ENCODE measurements around the gene OR52H1. TPM values are rescaled to one million over a fixed set of nuclear protein-coding genes. Genes with fewer than 3 reads are reported as not detected.

Gene OR52H1
- total RNA-seq, 1 experiment from 2014 or later = not detected

GRCh38 chr11:5556596-5557188 lies 8.4 kb upstream of the OR52H1 start:
- DNase-seq = no peak
- Histone ChIP-seq H3K36me3 (replicated peaks; ENCODE audit: control insufficient read depth, insufficient read depth, low read length) (no peaks in the 10 kb centered on the region), H3K27me3 (ENCODE audit: control insufficient read depth, insufficient read depth, low read length) (no peaks in the 10 kb centered on the region), H3K4me3 (ENCODE audit: insufficient read depth, low read depth, low read length) (no peak overlapping the region)

DNA sequence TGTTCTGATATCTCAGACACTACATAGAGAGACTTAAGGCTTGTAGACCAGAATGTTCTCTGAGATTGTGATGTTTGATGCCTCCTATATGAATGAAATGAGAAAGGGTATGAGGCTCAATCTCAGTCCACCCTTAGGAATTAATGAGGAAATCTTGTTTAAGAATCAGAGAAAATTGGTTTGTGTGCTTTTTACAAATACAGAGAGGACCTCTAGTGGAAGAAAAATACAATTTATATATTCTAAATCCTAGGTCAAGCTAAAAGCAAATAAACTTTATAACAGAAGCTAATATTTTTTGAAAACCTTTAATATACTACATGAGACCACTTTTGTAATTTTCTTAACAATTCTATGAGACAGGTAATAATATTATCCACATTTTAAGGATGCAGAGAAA lies 5.0 kb upstream of the OR52H1 start:
- DNase-seq = no peak
- Histone ChIP-seq H3K27me3 (ENCODE audit: control insufficient read depth, insufficient read depth, low read length) (no peaks in the 10 kb centered on the region), H3K4me3 (ENCODE audit: insufficient read depth, low read depth, low read length) (no peak overlapping the region), H3K36me3 (replicated peaks; ENCODE audit: control insufficient read depth, insufficient read depth, low read length) (no peaks in the 10 kb centered on the region)

- no peak for DNase-seq
- Histone ChIP-seq H3K36me3 (replicated peaks; ENCODE audit: control insufficient read depth, insufficient read depth, low read length) (no peaks in the 10 kb centered on the region), H3K4me3 (ENCODE audit: insufficient read depth, low read depth, low read length) (no peak overlapping the region), H3K27me3 (ENCODE audit: control insufficient read depth, insufficient read depth, low read length) (no peaks in the 10 kb centered on the region)
Measured at GRCh38 chr11:5550440-5551095, 2.2 kb upstream of the OR52H1 start.

DNA sequence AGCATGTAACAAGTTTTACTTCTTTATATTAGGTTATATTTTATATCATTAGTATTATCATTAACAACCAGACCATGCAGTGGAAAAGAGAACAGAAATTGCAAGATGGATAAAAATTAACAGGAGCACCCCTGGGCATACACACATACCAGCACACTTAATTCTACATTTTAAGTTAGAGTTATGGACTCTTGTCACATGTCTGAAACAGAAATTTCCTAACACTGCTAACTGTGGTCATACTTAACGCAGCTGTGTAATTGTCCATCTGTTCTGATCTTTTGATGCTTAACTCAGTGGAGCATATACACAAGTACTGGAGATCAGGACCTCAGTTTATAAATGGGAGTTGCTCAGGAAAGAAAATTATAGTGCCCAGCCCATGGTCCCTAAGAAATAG lies 358 bp downstream of the OR52H1 start:
- H3K4me3 ChIP-seq (ENCODE audit: insufficient read depth, low read depth, low read length) = no peak overlapping the region
- H3K27me3 ChIP-seq (ENCODE audit: control insufficient read depth, insufficient read depth, low read length) = no peaks in the 10 kb centered on the region
- no peaks in the 10 kb centered on the region for H3K36me3 ChIP-seq (replicated peaks; ENCODE audit: control insufficient read depth, insufficient read depth, low read length)
- DNase-seq = no peak

DNA sequence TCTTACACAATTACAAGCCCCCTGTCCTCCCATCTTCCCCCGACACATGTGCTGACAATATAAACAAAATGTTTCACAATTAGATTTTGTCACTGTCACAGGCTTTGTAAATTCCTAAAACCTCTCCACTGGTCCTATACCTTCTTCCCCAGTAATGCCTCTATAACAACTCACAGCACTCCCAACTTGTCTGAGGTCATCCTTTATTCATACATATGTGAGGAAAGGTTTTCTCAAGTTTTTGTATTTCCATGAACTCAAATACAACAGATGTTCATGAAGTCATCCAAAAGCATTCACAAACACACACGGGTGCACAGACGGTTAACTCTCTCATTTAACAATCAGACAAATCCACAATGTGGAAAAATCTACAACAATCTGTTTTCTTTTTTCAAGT lies 1.9 kb downstream of the OR52H1 start:
- no peak for DNase-seq
- no peaks in the 10 kb centered on the region for H3K27me3 ChIP-seq (ENCODE audit: control insufficient read depth, insufficient read depth, low read length)
- no peaks in the 10 kb centered on the region for H3K36me3 ChIP-seq (replicated peaks; ENCODE audit: control insufficient read depth, insufficient read depth, low read length)
- no peak overlapping the region for H3K4me3 ChIP-seq (ENCODE audit: insufficient read depth, low read depth, low read length)

DNA sequence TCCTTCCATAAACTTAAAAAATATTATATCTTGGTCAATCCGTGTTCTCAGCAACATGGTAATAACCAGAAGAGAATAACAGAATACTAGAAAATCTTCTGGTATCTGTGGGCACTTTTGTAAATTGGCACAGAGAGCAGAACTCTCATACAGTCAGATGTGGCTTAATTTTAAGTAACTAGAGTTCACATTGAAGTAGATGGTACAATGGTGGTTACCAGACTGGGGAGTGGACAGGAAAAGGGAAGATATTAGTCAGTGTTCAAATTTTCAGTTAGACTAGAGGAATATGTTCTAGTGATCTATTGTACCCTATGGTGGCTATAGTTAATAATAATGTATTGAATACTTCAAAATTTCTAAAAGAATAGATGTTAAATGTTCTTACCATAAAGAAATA lies 6.9 kb downstream of the OR52H1 start:
- H3K4me3 ChIP-seq (ENCODE audit: insufficient read depth, low read depth, low read length) = no peak overlapping the region
- H3K36me3 ChIP-seq (replicated peaks; ENCODE audit: control insufficient read depth, insufficient read depth, low read length) = no peaks in the 10 kb centered on the region
- no peak for DNase-seq
- no peaks in the 10 kb centered on the region for H3K27me3 ChIP-seq (ENCODE audit: control insufficient read depth, insufficient read depth, low read length)

DNA sequence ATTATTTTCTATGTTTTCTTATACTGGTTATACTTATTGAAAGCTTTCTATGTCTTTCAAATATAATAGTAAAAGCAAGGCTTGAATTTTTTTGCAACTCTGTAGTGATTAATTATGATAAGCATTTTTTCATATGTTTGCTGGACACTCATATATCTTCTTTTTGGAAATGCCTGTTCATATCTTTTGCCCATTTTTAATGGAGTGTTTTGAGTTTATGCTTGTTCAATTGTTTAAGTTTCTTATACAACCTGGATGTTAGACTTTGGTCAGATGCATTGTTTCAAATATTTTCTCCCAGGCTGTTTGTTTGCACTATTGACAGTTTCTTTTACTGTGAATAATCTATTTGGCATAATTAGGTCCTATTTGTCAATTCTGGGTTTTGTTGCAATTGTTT lies 11.9 kb downstream of the OR52H1 start:
- Histone ChIP-seq H3K4me3 (ENCODE audit: insufficient read depth, low read depth, low read length) (no peak overlapping the region), H3K36me3 (replicated peaks; ENCODE audit: control insufficient read depth, insufficient read depth, low read length) (no peaks in the 10 kb centered on the region)
- no peak for DNase-seq

DNA sequence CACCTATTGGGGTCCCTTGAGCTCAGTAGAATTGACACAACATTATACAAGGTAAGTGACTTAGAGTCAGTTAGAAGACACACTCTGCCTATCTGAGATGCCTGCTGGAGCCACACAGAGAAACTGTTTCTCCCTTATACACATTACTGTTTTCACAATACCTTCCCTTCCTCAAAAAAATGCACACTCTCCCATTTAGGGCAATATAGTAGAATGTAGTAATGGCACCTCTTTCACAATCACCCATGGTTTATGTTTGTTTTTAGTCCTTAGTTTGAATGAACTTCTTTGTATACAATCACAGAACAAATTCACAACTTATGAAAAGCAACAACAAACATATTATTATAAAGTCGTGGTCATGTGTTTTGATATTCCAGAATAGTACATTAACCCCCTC lies 14.3 kb downstream of the OR52H1 start:
- no peak for DNase-seq
- Histone ChIP-seq H3K27me3 (ENCODE audit: control insufficient read depth, insufficient read depth, low read length) (no peaks in the 10 kb centered on the region), H3K36me3 (replicated peaks; ENCODE audit: control insufficient read depth, insufficient read depth, low read length) (no peaks in the 10 kb centered on the region), H3K4me3 (ENCODE audit: insufficient read depth, low read depth, low read length) (no peak overlapping the region)

More for the DNA sequence above, 11.9 kb downstream of the OR52H1 start:
- H3K27me3 ChIP-seq (ENCODE audit: control insufficient read depth, insufficient read depth, low read length) = no peaks in the 10 kb centered on the region

DNA sequence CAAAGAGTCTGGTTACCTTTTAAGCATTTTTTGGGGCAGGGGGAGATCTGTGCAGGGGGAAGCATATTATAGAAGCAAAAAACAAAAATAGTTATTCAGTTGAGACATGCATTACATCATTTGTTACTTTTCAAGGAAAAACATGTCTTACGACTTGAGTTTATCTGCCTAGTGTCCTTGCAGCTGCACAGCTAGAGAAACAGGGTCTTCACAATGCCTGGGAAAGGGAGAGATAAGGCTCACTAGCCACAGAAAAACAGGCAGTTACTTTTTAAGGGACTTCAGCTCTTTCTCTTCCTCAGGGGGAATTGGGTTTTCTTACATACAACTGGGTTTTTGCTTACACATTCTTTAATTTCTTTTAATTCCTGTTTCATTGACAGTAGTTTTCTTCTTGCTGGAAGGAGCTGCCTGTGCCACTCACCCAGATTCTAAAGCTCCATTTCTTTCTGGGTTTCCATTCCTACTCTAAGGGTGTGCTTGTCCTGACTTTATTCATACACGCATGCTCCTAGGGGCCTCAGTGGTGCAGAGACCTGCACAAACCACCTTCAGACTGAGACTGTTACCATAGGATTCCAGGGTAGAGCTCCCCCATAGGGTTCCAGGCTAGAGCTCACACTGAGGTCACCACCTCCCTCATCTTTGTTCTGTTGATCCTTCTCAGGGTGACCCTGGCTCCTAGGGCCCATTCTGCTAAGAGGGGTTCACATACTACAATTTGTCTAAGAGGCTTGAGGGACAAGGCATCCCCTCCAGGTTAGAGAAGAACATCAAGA lies 17.1 kb downstream of the OR52H1 start:
- DNase-seq = no peak
- H3K4me3 ChIP-seq (ENCODE audit: insufficient read depth, low read depth, low read length) = no peak overlapping the region
- no peaks in the 10 kb centered on the region for H3K36me3 ChIP-seq (replicated peaks; ENCODE audit: control insufficient read depth, insufficient read depth, low read length)
- H3K27me3 ChIP-seq (ENCODE audit: control insufficient read depth, insufficient read depth, low read length) = no peaks in the 10 kb centered on the region

DNA sequence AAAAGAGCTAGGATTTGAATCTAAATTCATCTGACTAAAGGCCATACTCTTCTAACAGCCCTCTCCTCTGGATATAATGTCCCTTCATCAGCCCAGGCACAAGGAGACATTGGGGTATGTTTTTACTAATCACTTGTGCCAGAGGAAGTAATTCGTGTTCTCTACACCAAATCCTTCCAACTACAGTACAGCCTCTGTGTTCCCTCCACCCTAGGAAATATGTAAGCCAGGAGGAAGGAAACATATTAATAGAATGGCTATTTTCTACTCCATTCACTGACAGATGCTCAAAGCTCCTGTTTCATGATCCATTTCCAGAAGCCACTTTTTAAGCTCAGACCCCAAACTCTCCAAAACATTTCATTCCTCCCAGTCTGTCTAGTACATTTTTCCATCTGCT lies 19.8 kb downstream of the OR52H1 start:
- Histone ChIP-seq H3K4me3 (ENCODE audit: insufficient read depth, low read depth, low read length) (no peak overlapping the region), H3K36me3 (replicated peaks; ENCODE audit: control insufficient read depth, insufficient read depth, low read length) (no peaks in the 10 kb centered on the region), H3K27me3 (ENCODE audit: control insufficient read depth, insufficient read depth, low read length) (no peaks in the 10 kb centered on the region)
- no peak for DNase-seq

DNA sequence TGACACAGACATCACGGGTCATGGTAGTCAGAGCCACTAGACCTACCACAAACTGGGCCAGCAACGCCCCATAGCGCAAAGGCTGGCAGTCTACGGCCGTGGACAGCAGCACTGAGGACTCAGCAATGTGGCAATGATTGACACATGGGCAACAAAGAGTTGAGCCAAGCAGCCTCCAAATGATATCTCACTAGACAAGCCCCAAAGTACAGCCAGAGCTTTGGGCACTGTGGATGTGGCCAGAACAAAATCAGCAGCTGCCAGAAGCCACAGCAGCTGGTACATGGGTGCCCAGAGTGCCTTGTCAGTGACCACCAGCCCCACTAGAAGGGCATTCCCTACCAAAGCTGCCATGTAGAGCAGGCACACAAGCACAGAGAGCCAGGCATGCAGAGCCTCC lies 20.6 kb downstream of the OR52H1 start:
- no peak for DNase-seq
- Histone ChIP-seq H3K27me3 (ENCODE audit: control insufficient read depth, insufficient read depth, low read length) (no peaks in the 10 kb centered on the region), H3K36me3 (replicated peaks; ENCODE audit: control insufficient read depth, insufficient read depth, low read length) (no peaks in the 10 kb centered on the region), H3K4me3 (ENCODE audit: insufficient read depth, low read depth, low read length) (no peak overlapping the region)

DNA sequence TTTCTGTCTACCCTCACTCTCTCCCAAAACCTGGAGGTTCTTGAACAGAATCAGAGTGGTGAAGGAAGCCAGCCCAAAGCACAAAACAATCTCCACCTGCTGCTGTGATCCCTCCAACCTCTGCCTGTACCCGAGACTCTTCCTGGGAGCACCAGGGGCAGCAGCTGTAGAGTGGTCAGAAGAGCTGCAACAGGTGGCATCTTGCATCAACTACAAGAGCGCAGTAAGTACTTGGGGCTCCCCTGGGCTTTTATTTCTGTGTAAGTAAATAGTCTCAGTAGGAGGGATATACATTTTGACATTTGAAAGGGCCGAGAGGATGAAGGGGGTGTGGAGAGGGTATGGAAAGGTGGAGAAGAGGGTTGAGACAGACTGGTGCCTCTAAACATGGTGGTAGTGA lies 23.6 kb downstream of the OR52H1 start:
- Histone ChIP-seq H3K4me3 (ENCODE audit: insufficient read depth, low read depth, low read length) (no peak overlapping the region), H3K36me3 (replicated peaks; ENCODE audit: control insufficient read depth, insufficient read depth, low read length) (no peaks in the 10 kb centered on the region), H3K27me3 (ENCODE audit: control insufficient read depth, insufficient read depth, low read length) (no peaks in the 10 kb centered on the region)
- DNase-seq = peak; percentile 8

DNA sequence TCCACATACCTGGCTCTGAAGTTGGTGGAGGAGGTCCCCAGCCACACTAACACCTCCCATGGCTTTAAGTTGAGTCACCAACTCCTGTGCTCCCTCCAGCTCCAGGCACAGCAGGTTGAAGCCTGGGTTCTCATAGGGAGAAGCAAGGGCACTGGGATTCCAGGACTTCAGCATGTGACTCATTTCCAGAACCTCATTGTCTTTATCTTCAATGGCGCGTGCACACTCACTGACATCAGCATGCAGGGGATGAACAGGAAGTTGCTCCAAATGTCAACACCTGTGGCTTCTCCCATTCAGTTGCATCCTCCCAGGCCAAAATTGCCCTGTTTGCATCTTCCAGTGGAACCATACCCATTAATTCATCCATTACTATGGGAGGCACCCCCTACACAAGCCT lies 26.0 kb downstream of the OR52H1 start:
- no peak for DNase-seq
- H3K4me3 ChIP-seq (ENCODE audit: insufficient read depth, low read depth, low read length) = no peak overlapping the region

GRCh38 chr11:5521540-5521939 lies 26.8 kb downstream of the OR52H1 start:
- DNase-seq = no peak
- no peaks in the 10 kb centered on the region for H3K27me3 ChIP-seq (ENCODE audit: control insufficient read depth, insufficient read depth, low read length)
- H3K4me3 ChIP-seq (ENCODE audit: insufficient read depth, low read depth, low read length) = no peak overlapping the region
- no peaks in the 10 kb centered on the region for H3K36me3 ChIP-seq (replicated peaks; ENCODE audit: control insufficient read depth, insufficient read depth, low read length)

More for the DNA sequence above, 26.0 kb downstream of the OR52H1 start:
- Histone ChIP-seq H3K27me3 (ENCODE audit: control insufficient read depth, insufficient read depth, low read length) (no peaks in the 10 kb centered on the region), H3K36me3 (replicated peaks; ENCODE audit: control insufficient read depth, insufficient read depth, low read length) (no peaks in the 10 kb centered on the region)

- no peak for DNase-seq
- Histone ChIP-seq H3K27me3 (ENCODE audit: control insufficient read depth, insufficient read depth, low read length) (no peaks in the 10 kb centered on the region), H3K36me3 (replicated peaks; ENCODE audit: control insufficient read depth, insufficient read depth, low read length) (no peaks in the 10 kb centered on the region; the same call in 1 of the 2 replicates), H3K4me3 (ENCODE audit: insufficient read depth, low read depth, low read length) (no peak within 1 kb of the TSS)
Measured at GRCh38 chr11:5516599-5516998, 31.7 kb downstream of the OR52H1 start, which contains the start of gene UBQLNL. TSS of gene UBQLNL (minus strand) at chr11:5516699. CDS start at chr11:5516441, 258 bp downstream.

Measured in H7 (cell line).